Activated T-cell treated with anti-CD3 and anti-CD28 coated beads for 24 hours (primary cell): Measurements from ENCODE around the gene SNX24.

Source experiments
- DNase-seq: peaks from one replicate; pipeline ENCODE4 v3.0.0-alpha.2; 2020; ENCODE audit warnings: low read depth

SNX24 gene

DNA sequence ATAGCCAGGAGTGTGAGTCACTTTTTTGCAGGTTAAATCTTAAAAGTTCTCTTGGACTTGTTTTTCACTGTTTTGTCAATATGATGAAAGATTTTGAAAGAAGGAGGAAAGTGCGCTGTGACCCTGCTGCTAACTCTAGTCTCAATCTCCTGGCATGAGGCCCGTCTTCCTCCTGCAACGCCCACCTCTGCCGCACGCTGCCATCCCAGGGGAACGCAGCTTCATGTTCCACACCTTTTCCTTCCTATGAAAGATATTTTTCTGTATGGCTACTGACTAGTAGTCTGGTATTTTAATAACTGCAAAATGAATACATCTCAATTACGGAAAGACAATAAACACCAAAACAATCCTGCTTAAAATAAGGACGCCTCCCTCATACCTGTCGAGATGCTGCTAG is 182.8 kb downstream of the SNX24 start:
- no peak for DNase-seq

DNA sequence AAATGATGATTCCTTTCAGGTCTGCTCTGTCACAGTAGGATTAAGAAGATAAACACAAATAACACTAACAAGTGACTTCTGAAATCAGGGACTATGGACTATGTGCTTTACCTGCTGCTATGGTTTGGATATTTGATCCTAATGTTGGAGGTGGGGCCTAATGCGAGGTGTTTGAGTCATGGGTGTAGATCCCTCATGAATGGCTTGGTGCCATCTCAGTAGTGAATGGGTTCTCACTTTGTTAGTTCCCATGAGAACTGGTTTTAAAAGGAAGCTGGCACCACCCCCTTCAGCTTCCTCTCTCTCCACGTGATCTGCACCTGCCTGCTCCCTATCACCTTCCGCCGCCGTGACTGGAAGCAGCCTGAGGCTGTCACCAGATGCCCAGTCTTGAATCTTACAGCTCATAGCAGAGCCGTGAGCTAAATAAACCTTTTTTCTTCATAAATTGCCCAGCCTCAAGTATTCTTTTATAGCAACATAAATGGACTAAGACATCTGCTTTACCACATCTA is 187.8 kb downstream of the SNX24 start:
- no peak for DNase-seq

DNA sequence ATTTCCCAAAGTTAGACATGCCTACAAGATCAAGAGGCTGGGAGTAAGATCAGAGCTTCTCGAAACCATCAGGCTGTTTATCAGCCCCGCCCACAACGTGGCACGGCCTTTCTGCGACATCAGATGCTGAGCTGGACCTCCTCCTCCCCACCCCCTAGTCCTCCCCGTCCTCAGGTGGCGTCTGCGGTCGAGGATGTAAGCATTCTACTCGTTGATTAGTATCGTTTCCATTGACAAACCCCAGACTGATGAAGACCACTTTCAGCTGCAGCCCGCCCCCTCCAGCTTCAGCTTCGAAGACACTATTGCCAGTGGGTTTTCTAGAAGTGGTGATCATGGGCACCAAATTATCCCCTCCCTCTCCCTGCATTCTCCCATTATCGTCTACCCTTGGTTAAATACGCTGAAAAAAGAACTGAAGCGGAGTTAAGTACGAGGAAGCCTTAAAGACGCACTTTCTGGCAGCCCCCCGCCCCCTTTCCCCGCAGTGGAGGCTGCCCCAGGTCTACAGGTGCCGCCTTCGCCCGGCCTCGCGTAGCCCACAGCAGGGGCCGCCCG is 190.0 kb downstream of the SNX24 start:
- no peak for DNase-seq

DNA sequence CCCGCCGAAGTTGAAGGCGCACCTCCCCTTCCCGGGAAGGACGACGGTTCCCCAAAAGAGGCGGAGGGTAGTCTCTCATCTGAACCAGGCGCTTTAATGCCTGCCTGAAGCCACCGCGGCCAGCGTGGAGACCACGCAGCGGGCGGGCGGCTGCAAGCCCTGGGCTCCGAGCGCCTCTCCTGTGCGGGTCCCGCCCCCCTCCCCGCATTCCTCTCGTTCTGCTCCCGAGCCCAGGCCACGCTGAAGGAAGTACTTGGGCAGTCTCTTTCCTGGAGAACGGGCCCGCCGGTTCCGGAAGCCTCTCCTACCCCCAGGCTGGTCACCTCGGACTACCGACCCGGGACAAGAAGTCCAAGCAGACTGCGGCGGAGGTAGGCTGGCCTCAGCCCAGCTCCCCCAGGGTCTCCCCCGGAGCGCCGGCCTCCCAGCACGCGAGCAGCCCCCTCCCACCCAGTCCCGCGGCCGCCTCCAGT is 190.5 kb downstream of the SNX24 start:
- DNase-seq = no peak

DNA sequence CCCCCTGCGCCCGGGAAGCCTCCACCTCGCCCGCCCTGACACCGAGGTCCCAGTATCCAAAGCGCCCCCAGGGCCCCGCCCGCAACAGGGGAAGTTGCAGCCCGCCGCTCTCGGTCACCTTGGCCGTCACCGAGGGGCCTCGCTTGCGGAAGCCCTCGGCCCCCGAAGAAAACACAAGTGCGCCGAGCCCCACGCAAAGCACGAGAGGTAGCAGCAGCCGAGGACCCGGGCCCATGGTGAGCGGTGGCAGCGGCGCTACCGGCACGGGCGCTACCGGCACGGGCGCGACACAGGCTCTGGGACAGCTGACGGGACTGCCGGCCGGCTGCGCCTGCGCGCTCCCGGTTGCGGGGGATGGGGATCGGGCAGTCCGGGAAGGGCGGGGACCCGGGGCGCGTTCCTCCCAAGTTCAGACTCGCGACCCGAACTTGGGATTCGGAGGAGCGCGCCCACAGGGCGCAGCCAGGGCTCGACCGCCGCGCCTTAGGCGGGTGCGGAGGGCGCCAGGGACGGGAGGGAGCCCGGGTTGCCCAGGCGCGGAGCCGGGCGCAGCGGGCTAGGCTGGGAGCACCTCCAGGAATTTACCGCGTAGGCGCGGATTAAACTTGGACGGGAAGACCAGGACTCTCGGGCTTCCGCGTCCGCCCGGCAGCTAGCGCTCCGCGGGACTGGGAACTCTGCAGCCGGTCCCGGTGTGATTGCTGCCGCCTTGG is 191.1 kb downstream of the SNX24 start, which contains the start of gene PPIC:
TSS of gene PPIC (minus strand) at position 335 of the 713 bp plus-strand sequence. CDS start at position 235, 100 bp downstream.
- no peak for DNase-seq

DNA sequence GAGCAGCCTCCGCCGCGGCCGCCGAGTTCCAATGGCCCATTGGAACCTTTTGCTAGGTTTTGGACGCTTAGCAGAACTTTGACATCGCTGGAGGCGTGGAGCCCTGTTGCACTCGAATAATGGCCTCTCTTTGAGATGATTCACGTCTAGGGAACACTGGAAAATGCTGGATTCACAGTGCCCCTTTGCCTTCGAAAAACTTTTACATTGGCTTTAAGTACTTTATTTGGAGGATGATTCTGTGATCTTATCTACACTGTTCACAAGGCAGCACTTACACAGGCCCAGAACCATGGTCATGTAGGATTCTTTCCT is 191.6 kb downstream of the SNX24 start:
- no peak for DNase-seq

DNA sequence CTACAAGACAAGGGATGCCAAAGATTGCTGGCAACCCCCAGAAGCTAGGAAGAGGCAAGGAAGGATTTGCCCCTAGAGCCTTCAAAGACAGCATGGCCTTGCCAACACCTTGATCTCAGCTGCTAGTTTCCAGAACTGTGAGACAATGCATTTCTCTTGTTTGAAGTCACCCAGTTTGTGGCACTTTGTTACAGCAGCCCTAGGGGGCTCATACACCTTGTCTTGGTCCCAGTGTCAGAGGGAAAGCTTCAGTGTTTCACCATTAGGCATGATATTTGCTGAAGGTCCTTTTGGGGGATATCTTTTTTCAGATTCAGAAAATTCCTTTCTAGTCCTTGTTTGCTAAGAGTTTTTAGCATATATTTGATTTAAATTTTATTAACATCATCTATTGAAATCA is 194.3 kb downstream of the SNX24 start:
- DNase-seq = no peak

DNA sequence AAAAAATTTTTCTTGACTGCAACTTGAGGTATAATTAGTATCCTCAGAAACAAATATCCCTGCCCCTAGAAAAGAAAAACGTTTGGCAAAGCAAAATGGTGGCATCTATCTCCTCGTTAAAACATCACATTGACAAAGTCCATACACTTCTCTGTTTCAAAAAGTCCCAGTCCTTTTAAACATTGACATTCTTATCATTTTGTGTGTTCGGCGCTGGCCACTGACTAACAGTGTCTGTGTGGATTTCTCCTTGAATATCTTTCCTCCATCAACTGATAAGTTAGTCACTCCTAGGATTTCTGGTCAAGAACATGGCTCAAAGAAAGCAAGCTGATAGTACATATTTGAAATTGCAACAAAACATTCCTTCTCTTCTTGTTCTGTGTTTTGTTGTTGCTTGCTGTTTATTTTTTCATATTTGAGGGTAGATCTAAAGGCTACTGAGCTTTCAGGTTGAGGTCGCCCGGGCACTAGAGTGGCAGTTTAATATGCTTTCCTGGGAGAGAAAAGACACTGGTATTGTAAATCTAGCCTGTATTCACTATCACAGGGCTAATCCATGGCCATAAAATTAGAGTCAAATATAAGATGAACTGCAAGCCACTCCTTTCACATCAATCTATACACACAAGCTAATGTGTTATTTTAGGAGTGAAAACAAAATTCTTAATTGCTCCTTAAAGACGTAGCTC is 199.7 kb downstream of the SNX24 start:
- DNase-seq = no peak

DNA sequence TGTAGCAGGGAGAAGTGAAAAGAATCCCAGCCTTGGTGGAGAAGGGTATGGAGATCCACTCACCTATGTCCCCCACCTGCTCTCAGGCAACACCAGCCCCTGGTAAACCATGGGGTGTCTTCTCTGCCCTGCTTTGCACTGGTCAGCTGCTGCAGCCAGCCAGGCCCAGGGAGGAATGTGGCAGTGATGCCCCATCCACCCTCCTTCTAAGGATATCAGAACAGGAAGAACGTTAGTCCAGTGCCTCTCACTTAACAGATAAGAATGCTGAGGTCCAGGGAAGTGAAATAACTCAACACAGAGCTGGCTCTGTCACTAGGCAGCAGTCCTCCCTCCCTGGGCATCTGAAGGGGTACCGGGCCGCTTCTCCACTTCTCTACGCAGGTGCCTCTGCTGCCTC is 200.8 kb downstream of the SNX24 start:
- no peak for DNase-seq

DNA sequence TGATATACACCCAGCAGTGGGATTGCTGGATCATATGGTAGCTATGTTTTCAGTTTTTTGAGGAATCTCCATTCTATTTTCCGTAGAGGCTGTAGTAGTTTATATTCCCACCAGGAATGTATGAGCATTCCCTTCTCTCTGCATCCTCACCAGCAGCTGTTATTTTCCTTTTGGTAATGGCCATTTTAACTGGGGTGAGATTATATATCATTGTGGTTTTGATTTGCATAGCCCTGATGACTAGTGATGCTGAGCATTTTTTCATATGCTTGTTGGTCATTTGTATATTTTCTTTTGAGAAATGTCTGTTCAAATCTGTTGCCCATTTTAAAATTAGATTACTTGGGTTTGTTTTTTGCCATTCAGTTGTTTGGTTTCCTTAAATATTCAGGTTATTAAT is 202.3 kb downstream of the SNX24 start:
- no peak for DNase-seq

DNA sequence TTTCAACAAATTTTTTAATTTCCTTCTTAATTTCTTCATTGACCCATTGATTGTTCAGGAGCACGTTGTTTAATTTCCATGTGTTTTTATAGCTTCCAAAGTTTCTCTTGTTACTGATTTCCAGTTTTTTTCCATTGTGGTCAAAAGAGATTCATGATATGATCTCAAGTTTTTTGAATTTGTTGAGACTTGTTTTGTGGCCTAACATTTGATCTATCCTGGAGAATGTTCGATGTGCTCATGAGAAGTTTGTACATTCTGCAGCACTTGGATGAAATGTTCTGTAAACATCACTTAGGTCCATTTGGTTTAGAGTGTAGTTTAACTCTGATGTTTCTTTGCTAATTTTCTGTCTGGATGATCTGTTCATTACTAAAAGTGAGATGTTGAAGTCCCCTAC is 205.8 kb downstream of the SNX24 start:
- DNase-seq = no peak
